GM18508 (cell line): ENCODE results near the gene PRDM16.

Experiments used
- ATAC-seq: cut with Tn5 transposase; IDR thresholded peaks from one replicate; pipeline ENCODE4 v1.9.1; 2021; ENCODE audit warnings: moderate number of reproducible peaks; ENCODE audit not compliant: insufficient read depth, unreplicated experiment

Gene PRDM16

GRCh38 chr1:3335754-3336640, 267.0 kb downstream of the PRDM16 start:
- no peak for ATAC-seq

DNA sequence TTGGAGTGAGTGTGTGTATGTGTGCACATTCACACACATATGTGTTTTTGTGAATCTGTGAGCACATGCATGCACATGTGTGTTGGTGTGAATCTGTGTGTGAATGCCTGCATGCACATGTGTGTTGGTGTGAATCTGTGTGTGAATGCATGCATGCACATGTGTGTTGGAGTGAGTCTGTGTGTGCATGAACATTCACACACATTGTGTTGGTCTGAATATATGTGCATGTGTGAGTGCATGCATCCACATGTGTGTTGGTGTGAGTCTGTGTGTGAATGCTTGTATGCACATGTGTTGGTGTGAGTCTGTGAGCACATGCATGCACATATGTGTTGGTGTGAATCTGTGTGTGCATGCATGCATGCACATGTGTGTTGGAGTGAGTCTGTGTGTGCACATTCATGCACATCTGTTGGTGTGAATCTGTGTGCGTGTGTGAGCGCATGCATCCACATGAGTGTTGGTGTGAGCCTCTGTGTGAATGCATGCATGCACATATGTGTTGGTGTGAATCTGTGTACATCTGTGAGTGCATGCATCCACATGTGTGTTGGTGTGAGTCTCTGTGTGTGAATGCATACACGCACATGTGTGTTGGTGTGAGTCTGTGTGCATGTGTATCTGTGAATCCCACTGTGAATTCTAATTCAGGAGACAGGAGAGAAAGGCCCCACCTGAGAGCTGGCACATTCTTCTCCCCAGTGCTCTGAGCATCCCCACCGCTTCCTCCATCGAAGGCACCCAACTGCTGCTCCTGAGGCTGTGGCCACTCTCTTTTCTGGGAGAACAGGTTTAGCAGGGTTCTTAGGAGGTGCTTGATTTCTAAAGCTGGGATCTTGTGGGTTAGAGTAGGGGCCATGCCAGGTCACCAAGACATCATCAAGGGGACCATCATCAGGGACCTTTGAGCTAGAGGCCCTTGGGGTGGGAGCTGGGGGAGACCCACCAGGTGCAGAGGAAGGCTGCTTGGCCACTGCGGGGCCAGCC, 267.9 kb downstream of the PRDM16 start:
- no peak for ATAC-seq

DNA sequence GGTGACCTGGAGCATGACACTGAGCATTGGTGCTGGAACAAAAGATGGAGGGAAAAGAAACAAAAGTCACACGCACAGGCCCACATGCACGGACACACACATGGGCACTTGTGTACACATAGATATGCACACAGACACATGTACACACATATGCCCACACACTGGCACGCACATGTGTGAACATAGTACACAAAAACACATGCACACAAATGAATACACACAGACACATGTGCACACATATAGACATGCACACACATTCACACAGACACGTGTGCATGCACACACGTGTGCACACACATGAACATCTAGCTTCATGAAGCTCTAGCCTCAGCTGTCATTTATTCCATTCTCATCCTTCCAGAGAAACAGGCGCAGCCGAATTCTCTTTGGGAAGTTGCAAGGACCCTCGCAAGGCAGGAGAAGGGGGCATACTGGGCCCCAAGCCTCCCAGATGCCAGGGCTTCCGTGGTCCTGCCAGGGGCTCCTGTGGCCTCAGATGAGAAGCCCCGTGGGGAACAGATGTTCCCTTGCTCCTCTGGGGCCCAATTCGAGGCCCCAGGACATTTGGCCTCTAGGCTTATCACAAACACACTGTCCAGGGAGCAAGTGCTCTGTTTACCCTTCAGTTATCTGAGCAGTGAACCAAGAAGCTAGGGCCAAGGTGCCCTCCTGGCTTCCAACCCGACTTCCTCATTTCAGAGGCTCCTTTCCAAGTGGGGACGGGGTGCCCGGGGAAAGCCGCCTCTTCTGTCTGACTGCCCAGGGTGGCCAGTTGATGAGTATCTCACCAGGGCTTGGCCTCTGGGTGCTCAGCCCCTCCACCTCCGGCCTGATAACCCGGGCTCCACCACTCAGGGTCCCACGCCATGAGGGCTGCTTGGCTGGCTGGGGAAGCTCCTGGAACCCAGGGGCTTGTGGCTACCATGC, 269.1 kb downstream of the PRDM16 start:
- no peak for ATAC-seq

GRCh38 chr1:3338725-3339070, 269.7 kb downstream of the PRDM16 start:
- no peak for ATAC-seq

DNA sequence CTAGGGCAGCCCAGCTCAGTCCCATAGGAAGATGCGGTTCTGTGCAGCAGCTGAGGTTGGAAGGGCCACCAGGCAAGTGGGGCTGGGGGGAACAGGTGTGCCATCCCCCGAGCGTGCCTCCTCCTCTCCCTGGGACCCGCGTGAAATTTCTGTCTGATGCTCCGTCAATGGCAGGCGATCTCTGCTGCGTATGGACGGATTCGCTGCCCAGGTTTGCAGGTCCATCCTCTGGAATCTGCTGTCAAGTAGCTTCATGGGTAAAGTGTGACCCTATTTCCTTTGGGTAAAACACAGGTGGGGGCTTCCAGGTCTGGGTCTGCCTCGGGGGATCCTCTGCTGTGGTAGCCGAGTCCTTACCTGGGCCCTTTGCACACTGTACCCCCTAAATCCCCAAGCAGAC, 270.9 kb downstream of the PRDM16 start:
- no peak for ATAC-seq

- no peak for ATAC-seq
Measured at GRCh38 chr1:3340548-3341235, 271.7 kb downstream of the PRDM16 start.

DNA sequence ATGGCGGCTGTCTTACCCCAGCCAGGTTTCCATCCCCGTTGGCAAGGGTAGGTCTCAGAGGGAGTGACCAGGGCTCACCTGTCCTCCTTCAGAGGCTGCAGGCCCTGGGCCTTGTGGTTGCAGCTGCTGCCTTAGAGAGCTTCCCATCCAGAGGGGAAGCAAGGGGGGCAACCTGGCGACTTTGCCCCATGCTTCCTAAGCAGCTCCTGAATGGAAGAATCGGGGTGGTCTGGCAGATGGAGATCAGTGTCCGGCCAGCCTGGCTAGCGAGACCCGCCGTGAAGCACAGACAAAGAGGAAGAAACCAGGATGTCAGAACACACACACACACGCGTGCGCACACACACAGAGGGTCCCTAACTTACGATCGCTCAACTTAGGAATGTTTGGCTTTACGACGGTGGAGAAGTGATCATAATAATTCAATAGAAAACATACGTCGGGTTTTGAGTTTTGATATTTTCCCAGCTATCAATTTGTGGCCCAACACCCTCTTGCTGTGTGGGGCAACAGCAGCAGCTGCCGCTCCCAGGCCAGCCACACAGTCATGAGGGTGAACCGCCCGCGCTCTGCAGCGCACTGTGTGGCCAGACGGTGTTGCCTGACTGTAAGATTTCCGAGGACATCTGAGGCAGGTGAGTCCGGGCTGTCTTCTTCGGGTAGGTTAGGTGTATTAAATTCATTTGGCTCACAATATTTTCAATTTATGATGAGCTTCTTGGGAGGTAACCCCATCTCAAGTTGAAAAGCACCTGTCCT, 272.4 kb downstream of the PRDM16 start:
- no peak for ATAC-seq

DNA sequence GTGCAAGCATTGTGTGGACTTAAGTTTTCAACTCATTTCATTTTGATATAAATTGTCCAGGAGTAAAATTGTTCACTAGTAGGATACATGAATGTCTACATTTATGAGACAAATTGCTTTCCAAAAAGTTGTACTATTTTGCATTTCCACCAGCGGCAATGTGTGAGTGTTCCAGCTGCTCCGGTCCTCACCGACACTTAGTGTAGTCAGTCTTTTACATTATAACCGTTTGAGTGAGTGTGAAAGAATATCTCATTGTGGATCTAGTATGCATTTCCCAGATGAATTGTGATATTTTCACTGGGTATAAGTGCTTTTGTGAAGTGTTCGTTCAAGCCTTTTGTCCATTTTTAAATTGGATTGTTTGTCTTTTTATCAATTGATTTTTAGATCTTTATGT, 274.0 kb downstream of the PRDM16 start:
- no peak for ATAC-seq

DNA sequence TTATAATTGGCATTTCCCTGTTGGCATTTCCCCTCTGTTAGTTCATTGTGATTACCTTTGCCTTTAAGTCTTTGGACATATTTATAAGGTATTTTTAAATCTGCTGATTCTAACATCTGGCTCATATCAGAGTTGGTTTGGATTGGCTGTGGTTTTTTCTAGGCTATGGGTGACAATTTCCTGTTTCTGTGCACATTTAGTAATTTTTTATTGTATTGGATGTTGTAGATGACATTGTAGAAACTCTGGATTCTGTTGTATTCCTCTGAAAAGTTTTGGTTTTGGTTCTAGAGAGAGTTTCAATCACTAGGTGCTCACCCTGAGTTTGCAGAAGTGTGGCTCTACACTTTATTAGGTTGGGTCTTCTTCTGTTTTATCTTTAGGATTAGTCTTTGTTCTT, 275.4 kb downstream of the PRDM16 start:
- no peak for ATAC-seq

- ATAC-seq = no peak
Measured at GRCh38 chr1:3345792-3346191, 276.8 kb downstream of the PRDM16 start.

GRCh38 chr1:3346478-3346877, 277.5 kb downstream of the PRDM16 start:
- no peak for ATAC-seq

GRCh38 chr1:3347257-3348020, 278.4 kb downstream of the PRDM16 start:
- ATAC-seq = no peak

DNA sequence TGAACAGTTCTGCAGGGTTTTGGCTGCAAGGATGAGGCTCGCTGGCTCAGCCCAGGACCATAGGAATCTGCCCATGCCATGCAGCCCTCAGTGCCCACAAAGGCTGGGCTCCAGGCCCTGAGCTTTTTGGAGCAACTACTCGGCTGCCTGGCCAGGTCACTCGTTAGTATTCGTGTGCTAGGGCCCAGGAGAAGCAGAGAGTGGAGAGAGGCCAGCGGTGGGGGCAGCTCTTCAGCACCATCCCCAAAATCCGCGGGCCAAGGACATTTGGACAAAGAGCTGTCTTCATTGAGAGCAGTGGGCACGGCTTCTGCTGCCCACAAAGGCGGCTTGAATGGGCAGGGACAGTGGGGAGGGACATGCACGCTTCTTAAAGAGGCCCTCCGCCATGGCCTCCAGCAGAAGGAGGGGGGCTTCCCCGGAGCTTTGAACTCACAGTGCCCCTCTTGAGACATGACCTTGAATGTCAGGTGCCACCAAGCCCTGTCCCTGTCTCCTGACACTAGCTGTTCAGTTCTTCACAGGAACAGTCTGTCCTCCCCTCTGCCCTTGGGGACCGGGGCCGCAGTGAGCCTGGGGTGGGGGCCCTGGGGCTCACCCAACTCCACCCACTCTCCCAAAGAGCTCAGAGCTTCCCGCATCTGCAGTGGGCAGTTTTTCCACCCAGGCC, 279.3 kb downstream of the PRDM16 start:
- no peak for ATAC-seq

GRCh38 chr1:3349161-3349967, 280.4 kb downstream of the PRDM16 start:
- ATAC-seq = no peak

DNA sequence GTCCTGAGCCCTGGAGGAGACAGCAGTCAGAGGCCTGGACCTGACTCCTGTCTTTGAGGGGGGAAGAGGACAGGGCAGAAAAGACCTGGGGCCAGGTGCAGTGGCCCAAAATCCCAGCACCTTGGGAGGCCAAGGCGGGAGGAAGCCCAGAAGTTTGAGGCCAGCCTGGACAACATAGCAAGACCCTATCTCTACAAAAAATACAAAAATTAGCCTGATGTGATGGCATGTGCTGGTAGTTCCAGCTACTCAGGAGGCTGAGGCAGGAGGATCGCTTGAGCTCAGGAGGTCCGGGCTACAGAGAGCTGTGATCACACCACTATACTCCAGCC, 280.9 kb downstream of the PRDM16 start:
- no peak for ATAC-seq

- no peak for ATAC-seq
Measured at GRCh38 chr1:3350506-3351261, 281.7 kb downstream of the PRDM16 start.
